WTC11 (cell line): ENCODE measurements around the gene ARPC1B.

Source experiments
- ATF2 ChIP-seq: sonication (generic); formaldehyde crosslinking; IDR thresholded peaks from 2 replicates; pipeline ENCODE4 v1.8.1; 2022; ENCODE audit warnings: low read depth, missing genetic modification reagents, borderline replicate concordance
- ATF3 ChIP-seq: sonication (generic); formaldehyde crosslinking; conservative IDR thresholded peaks from 2 replicates; pipeline ENCODE4 v1.8.1; 2022; ENCODE audit warnings: mild to moderate bottlenecking, missing genetic modification reagents
- CTCF ChIP-seq: fragments of 200-600 bp; IDR thresholded peaks from 2 replicates; pipeline ENCODE4 v1.8.0; 2022; ENCODE audit warnings: antibody characterized with exemption
- IRF2 ChIP-seq: sonication (generic); formaldehyde crosslinking; IDR thresholded peaks from 2 replicates; pipeline ENCODE4 v1.8.0; 2022; ENCODE audit warnings: low read depth, missing genetic modification reagents, borderline replicate concordance
- MLX ChIP-seq: sonication (generic); formaldehyde crosslinking; IDR thresholded peaks from 2 replicates; pipeline ENCODE4 v1.8.1; 2023; ENCODE audit warnings: mild to moderate bottlenecking, missing genetic modification reagents, moderate library complexity
- NR2C2 ChIP-seq: sonication (generic); formaldehyde crosslinking; IDR thresholded peaks from 2 replicates; pipeline ENCODE4 v1.8.0; 2022; ENCODE audit warnings: mild to moderate bottlenecking, missing genetic modification reagents
- PRRX2 ChIP-seq: fragments of 250-450 bp; sonication (Bioruptor Pico); IDR thresholded peaks from 2 replicates; pipeline ENCODE4 v1.8.0; 2021; ENCODE audit warnings: mild to moderate bottlenecking
- SMAD4 ChIP-seq: sonication (generic); formaldehyde crosslinking; IDR thresholded peaks from 2 replicates; pipeline ENCODE4 v1.8.0; 2022; ENCODE audit warnings: mild to moderate bottlenecking, missing genetic modification reagents

GRCh38 chr7:99385564-99385963 is 11.0 kb downstream of the ARPC1B start:
- TF ChIP-seq SMAD4 (no peak), MLX (CRISPR knock-in tag) (no peak), PRRX2 (CRISPR knock-in tag) (no peak), ATF2 (CRISPR knock-in tag) (no peak), NR2C2 (CRISPR knock-in tag) (no peak), CTCF (no peak), ATF3 (CRISPR knock-in tag) (no peak), IRF2 (no peak)
